SU-DHL-6 (cell line): Measurements from ENCODE around the gene GUCA2A.
A peak's percentile ranks its signal among the peaks of the same experiment; 100 is the strongest.

Experiments
- H2AFZ ChIP-seq: fragments of 200-600 bp; sonication (generic); 2 replicates; pipeline ENCODE4 v1.6.1; 2014; ENCODE audit warnings: low read depth, mild to moderate bottlenecking, moderate library complexity, mixed read lengths, antibody characterized with exemption, low read length; ENCODE audit not compliant: severe bottlenecking
- H3F3A ChIP-seq: fragments of 200-600 bp; shearing (Covaris generic); 2 replicates; pipeline ENCODE4 v1.6.0; 2016; ENCODE audit warnings: antibody characterized with exemption, mild to moderate bottlenecking; ENCODE audit not compliant: insufficient read depth
- H3K27ac ChIP-seq: fragments of 200-600 bp; sonication (generic); 2 replicates; pipeline ENCODE4 v1.5.1; 2016; ENCODE audit warnings: low read depth, mild to moderate bottlenecking, low read length, moderate library complexity, mixed read lengths
- H3K27me3 ChIP-seq: fragments of 200-600 bp; sonication (generic), shearing (Covaris generic); 2 replicates; pipeline ENCODE4 v1.6.0; 2014; ENCODE audit warnings: mild to moderate bottlenecking, low read length
- H3K36me3 ChIP-seq: fragments of 200-600 bp; sonication (generic); 2 replicates; pipeline ENCODE4 v1.6.1; 2014; ENCODE audit warnings: mild to moderate bottlenecking, low read length, mixed read lengths
- H3K4me2 ChIP-seq: fragments of 300-600, 200-600 bp; shearing (Covaris generic), sonication (generic); 2 replicates; pipeline ENCODE4 v1.6.0; 2014; ENCODE audit warnings: low read length, low read depth, mild to moderate bottlenecking; ENCODE audit not compliant: poor library complexity, severe bottlenecking
- H3K4me3 ChIP-seq: fragments of 200-600 bp; sonication (generic); 2 replicates; pipeline ENCODE4 v1.5.1; 2014; ENCODE audit warnings: antibody characterized with exemption, low read length, mild to moderate bottlenecking, mixed read lengths; ENCODE audit not compliant: insufficient read depth, poor library complexity, severe bottlenecking
- H3K79me2 ChIP-seq: fragments of 200-600 bp; sonication (generic); 2 replicates; pipeline ENCODE4 v1.6.1; 2014; ENCODE audit warnings: mild to moderate bottlenecking, low read length, moderate library complexity; ENCODE audit not compliant: insufficient read depth
- H3K9ac ChIP-seq: fragments of 200-600 bp; sonication (generic); 2 replicates; pipeline ENCODE4 v1.7.0; 2014; ENCODE audit warnings: mild to moderate bottlenecking, low read length
- H3K9me2 ChIP-seq: fragments of 200-600 bp; sonication (generic); replicated peaks from 2 replicates; pipeline ENCODE4 v1.6.1; 2014; ENCODE audit warnings: low read length; ENCODE audit not compliant: insufficient read depth
- H3K9me3 ChIP-seq: fragments of 200-600 bp; sonication (generic); 2 replicates; pipeline ENCODE4 v1.6.1; 2014; ENCODE audit warnings: low read length, mixed read lengths; ENCODE audit not compliant: insufficient read depth
- H4K20me1 ChIP-seq: fragments of 200-600 bp; sonication (generic); 2 replicates; pipeline ENCODE4 v1.6.1; 2014; ENCODE audit warnings: low read depth, mild to moderate bottlenecking, antibody characterized with exemption, low read length, moderate library complexity, mixed read lengths
- CTCF ChIP-seq: fragments of 200-600 bp; sonication (generic); IDR thresholded peaks from one replicate; pipeline ENCODE4 v1.5.1; 2017; ENCODE audit warnings: antibody characterized with exemption, mild to moderate bottlenecking, low read length, moderate library complexity; ENCODE audit not compliant: insufficient read depth, poor library complexity, severe bottlenecking
- EZH2phosphoT487 ChIP-seq: fragments of 200-600 bp; sonication (generic), shearing (Covaris generic); conservative IDR thresholded peaks from 2 replicates; pipeline ENCODE4 v1.6.1; 2018; ENCODE audit warnings: mild to moderate bottlenecking, antibody characterized with exemption, low read length, moderate library complexity, mixed read lengths

The GUCA2A gene

DNA sequence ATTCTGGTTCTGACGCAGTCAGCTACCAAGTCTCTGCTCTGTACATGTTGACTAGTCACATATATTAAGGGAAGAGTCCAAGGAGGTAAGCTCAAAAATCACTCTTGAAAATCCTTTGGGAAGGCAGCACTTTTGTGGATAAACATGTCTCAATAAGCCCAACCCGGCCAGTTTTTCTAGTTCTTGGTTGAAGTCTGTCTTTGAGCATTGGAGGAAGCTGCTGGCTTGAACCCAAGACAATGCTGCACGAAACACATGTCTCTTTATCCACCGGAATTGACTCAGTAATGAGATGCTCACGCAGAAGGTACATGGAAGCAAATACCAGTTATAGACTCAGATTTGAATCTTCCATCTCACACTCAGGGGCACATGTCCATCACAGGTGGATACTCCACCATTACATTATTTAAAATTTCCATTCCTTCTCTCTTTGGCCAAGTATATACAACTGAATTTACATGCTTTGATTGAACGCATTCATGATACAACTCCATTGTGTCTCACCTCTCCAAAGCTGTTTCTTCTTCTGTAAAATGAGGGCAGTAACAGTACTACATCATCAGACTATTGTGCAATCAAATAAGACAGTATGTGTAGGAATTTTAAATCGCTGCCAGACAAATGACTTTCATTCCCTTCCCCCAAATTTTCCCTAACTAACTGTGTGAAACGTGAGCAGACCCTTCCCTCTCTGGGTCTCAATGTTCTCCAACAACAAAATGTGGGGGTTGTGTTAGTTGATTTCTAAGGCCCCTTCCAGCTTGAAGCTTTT, 9.6 kb upstream of the GUCA2A start:
- Histone ChIP-seq H3K79me2 (no peaks in the 10 kb centered on the region), H3K9me2 (no peaks in the 10 kb centered on the region), H3K27ac (no peak overlapping the region), H3K4me3 (no peak overlapping the region), H3F3A (no peaks in the 10 kb centered on the region), H3K9me3 (no peaks in the 10 kb centered on the region), H2AFZ (no peak overlapping the region), H3K36me3 (no peaks in the 10 kb centered on the region), H3K4me2 (no peak overlapping the region), H4K20me1 (no peaks in the 10 kb centered on the region), H3K27me3 (no peaks in the 10 kb centered on the region), H3K9ac (no peak overlapping the region)
- TF ChIP-seq EZH2phosphoT487: no peak

DNA sequence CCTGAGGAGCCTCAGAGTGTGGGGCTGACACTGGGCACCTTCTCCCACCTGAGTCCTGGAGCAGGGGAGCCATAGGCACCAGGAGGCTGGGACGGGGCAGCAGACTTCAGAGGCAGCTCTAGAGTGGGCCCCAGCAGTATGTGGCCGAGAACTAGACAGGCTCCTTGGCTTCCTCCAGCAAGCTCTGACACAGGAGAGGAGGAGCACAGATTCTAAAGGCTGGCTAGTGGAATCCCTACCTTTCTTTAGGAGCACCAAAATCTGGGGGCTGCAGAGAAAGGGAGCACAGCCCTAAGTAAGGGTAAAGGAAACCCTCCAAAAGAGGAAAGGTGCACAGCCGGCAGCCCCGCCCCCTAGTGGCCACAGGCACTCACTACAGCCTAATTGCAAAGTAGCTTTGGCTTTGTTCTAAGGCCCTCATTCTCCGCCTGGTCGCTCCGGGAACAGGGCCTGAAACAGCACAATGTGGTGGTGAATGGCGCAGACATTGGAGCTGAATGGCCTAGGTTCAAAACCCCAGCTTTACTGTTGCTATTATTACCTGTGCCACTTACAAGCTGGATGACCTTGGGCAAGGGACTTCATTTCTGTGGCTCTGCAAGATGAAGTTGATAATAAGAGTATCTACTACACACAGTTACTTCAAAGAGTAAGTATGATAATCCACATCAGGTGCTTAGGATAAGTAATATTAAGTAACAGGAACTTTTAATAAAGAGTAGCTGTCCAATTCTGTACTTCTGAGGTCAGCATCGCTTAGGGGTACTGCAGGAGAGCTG, 8.8 kb upstream of the GUCA2A start:
- Histone ChIP-seq H3F3A (no peaks in the 10 kb centered on the region), H3K9me2 (no peaks in the 10 kb centered on the region), H3K27me3 (no peaks in the 10 kb centered on the region), H3K79me2 (no peaks in the 10 kb centered on the region), H2AFZ (no peak overlapping the region), H4K20me1 (no peaks in the 10 kb centered on the region), H3K4me3 (no peak overlapping the region), H3K36me3 (no peaks in the 10 kb centered on the region), H3K9me3 (no peaks in the 10 kb centered on the region), H3K4me2 (no peak overlapping the region), H3K9ac (no peak overlapping the region), H3K27ac (no peak overlapping the region)
- TF ChIP-seq EZH2phosphoT487 (no peak), CTCF (peak; percentile 98)

- TF ChIP-seq CTCF (no peak), EZH2phosphoT487 (no peak)
- Histone ChIP-seq H3K9me3 (no peaks in the 10 kb centered on the region), H4K20me1 (no peaks in the 10 kb centered on the region), H3K4me3 (no peak overlapping the region), H3K27ac (no peak overlapping the region), H3K79me2 (no peaks in the 10 kb centered on the region), H3K27me3 (no peaks in the 10 kb centered on the region), H3K9me2 (no peaks in the 10 kb centered on the region), H3K4me2 (no peak overlapping the region), H3K9ac (no peak overlapping the region), H3F3A (no peaks in the 10 kb centered on the region), H3K36me3 (no peaks in the 10 kb centered on the region), H2AFZ (no peak overlapping the region)
These were observed 8.0 kb upstream of the GUCA2A start for GRCh38 chr1:42172381-42173133.
